Cardiac muscle cell (in vitro differentiated cells and primary cell): ENCODE results near the gene TCTN1. TPM values are rescaled to one million over a fixed set of nuclear protein-coding genes. Genes with fewer than 3 reads are reported as not detected.
"Not testable (repeated sequence)": the region's sequence is repeated elsewhere in the genome, so short reads cannot be mapped to it uniquely, and the experiment has no call there.

ENCODE experiments used
- DNase-seq, 2 donors: peaks; one replicate each; pipeline versions ENCODE4 v3.0.0 to v3.0.0-alpha.2; 2010 to 2017; ENCODE audit warnings: low read depth in 1 of 2, low spot score in 1 of 2
- H3K27ac ChIP-seq: fragments of 200-600 bp; sonication (generic); 2 replicates; pipeline ENCODE4 v1.5.1; 2016
- H3K27me3 ChIP-seq: fragments of 200-600 bp; sonication (generic); 2 replicates; pipeline ENCODE4 v1.6.0; 2016; ENCODE audit warnings: control low read depth
- H3K36me3 ChIP-seq: fragments of 200-600 bp; sonication (generic); 2 replicates; pipeline ENCODE4 v1.5.1; 2016; ENCODE audit warnings: control low read depth
- H3K4me1 ChIP-seq: fragments of 200-600 bp; sonication (generic); 2 replicates; pipeline ENCODE4 v1.8.1; 2017; ENCODE audit warnings: low read depth, mild to moderate bottlenecking, mixed run types
- H3K4me3 ChIP-seq: fragments of 200-600 bp; sonication (generic); 2 replicates; pipeline ENCODE4 v1.5.1; 2016; ENCODE audit warnings: mild to moderate bottlenecking
- H3K9me3 ChIP-seq: fragments of 200-600 bp; sonication (generic); 2 replicates; pipeline ENCODE4 v1.5.1; 2017; ENCODE audit warnings: low read depth, mild to moderate bottlenecking, control low read depth
- polyA plus RNA-seq: library from polyadenylated mRNA; unstranded; fragments of >200 nt; fragmentation: Nextera tagmentation; extraction: Ambion mirVana; gene quantifications from 2 replicates; pipeline ENCODE4 v1.2.1, GENCODE V29; 2016
- total RNA-seq: library from RNA; depleted of rRNA; stranded (reverse); fragments of >200 nt; gene quantifications from 2 replicates; pipeline ENCODE4 v1.2.3, GENCODE V29; 2016
- TF ChIP-seq, protein P1 (sequence below): IDR thresholded peaks from 2 replicates; pipeline ENCODE4 v1.5.1; 2012; ENCODE audit warnings: low read depth, mild to moderate bottlenecking, low read length

Gene TCTN1
- total and polyA plus RNA-seq, 2 experiments from 2014 or later, result 49.1 to 54.1 TPM

DNA sequence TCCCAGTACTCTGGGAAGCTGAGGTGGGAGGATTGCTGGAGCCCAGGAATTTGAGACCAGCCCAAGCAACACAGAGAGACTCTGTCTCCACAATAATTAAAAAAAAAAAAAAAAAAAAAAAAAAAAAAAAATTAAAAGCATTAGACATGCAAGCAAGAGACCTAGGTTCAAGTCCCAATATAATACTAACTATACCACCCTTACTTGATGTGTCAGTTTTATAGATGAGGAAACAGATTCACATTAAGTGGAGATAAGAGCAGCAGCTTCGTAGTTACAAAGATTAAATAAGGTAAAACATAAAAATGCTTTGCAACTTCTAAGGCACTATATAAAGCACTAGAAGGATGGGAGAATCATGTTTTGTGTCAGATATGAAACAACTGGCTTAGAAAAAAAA lies 39.9 kb upstream of the TCTN1 start:
- TF ChIP-seq, protein P1, sequence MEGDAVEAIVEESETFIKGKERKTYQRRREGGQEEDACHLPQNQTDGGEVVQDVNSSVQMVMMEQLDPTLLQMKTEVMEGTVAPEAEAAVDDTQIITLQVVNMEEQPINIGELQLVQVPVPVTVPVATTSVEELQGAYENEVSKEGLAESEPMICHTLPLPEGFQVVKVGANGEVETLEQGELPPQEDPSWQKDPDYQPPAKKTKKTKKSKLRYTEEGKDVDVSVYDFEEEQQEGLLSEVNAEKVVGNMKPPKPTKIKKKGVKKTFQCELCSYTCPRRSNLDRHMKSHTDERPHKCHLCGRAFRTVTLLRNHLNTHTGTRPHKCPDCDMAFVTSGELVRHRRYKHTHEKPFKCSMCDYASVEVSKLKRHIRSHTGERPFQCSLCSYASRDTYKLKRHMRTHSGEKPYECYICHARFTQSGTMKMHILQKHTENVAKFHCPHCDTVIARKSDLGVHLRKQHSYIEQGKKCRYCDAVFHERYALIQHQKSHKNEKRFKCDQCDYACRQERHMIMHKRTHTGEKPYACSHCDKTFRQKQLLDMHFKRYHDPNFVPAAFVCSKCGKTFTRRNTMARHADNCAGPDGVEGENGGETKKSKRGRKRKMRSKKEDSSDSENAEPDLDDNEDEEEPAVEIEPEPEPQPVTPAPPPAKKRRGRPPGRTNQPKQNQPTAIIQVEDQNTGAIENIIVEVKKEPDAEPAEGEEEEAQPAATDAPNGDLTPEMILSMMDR, result no peak
- DNase-seq, result no peak
- H3K9me3 ChIP-seq, result no peaks in the 10 kb centered on the region
- H3K27me3 ChIP-seq, result no peaks in the 10 kb centered on the region
- no peak overlapping the region for H3K27ac ChIP-seq
- no peaks in the 10 kb centered on the region for H3K36me3 ChIP-seq
- no peak overlapping the region for H3K4me3 ChIP-seq
- peaks cover 35% of the 10 kb centered on the region for H3K4me1 ChIP-seq

- DNase-seq, H3K27me3 ChIP-seq, H3K4me3 ChIP-seq, H3K36me3 ChIP-seq, H3K9me3 ChIP-seq: not testable (repeated sequence)
- H3K27ac ChIP-seq, result peak overlapping the region; percentile 78
- H3K4me1 ChIP-seq, result peaks cover 40% of the 10 kb centered on the region
Measured at GRCh38 chr12:110574717-110575230, 39.2 kb upstream of the TCTN1 start.

- Histone ChIP-seq H3K4me3 (peak overlapping the region; percentile 2), H3K4me1 (peaks cover 40% of the 10 kb centered on the region), H3K9me3 (no peaks in the 10 kb centered on the region), H3K27ac (peak overlapping the region; percentile 78), H3K27me3 (no peaks in the 10 kb centered on the region), H3K36me3 (no peaks in the 10 kb centered on the region)
- DNase-seq, result peak in 1 of 2 donors; percentile 38
- TF ChIP-seq, protein P1, result no peak
Measured at GRCh38 chr12:110575326-110575725, 38.6 kb upstream of the TCTN1 start.

- Histone ChIP-seq H3K4me3 (no peak overlapping the region), H3K27me3 (no peaks in the 10 kb centered on the region), H3K4me1 (peaks cover 40% of the 10 kb centered on the region), H3K9me3 (no peaks in the 10 kb centered on the region), H3K36me3 (no peaks in the 10 kb centered on the region), H3K27ac (no peak overlapping the region)
- TF ChIP-seq, protein P1, result no peak
- no peak for DNase-seq
Measured at GRCh38 chr12:110576504-110576903, 37.4 kb upstream of the TCTN1 start.

GRCh38 chr12:110577864-110578693 lies 35.9 kb upstream of the TCTN1 start:
- Histone ChIP-seq H3K27ac (peak overlapping the region; percentile 49), H3K36me3 (no peaks in the 10 kb centered on the region), H3K4me1 (peaks cover 40% of the 10 kb centered on the region), H3K4me3 (no peak overlapping the region), H3K27me3 (no peaks in the 10 kb centered on the region), H3K9me3 (no peaks in the 10 kb centered on the region)
- DNase-seq, result peak in 1 of 2 donors; percentile 65
- TF ChIP-seq, protein P1, result no peak

- Histone ChIP-seq H3K4me3 (no peak overlapping the region), H3K36me3 (no peaks in the 10 kb centered on the region), H3K9me3 (no peaks in the 10 kb centered on the region), H3K4me1 (peaks cover 45% of the 10 kb centered on the region), H3K27ac (no peak overlapping the region), H3K27me3 (no peaks in the 10 kb centered on the region)
- no peak for DNase-seq
- TF ChIP-seq, protein P1, result no peak
Measured at GRCh38 chr12:110578694-110579534, 35.0 kb upstream of the TCTN1 start.
